SK-N-SH treated with all-trans-retinoic acid at 6 μM for 48 hours (cell line): ENCODE results near the gene BCKDHA.

Experiments
- ATAC-seq: fragments of 200-7000 bp; cut with Tn5 transposase; 3 replicates; pipeline ENCODE4 v1.9.1; 2020; ENCODE audit warnings: mild to moderate bottlenecking, moderate library complexity
- ARNTL ChIP-seq: fragments of 450-650 bp; formaldehyde crosslinking; IDR thresholded peaks from 2 replicates; pipeline ENCODE4 v1.5.0; 2020; ENCODE audit warnings: low read depth, mild to moderate bottlenecking, moderate library complexity, borderline replicate concordance
- BACH2 ChIP-seq: fragments of 250-450 bp; sonication (Bioruptor Pico); IDR thresholded peaks from 2 replicates; pipeline ENCODE4 v1.9.0; 2021; ENCODE audit warnings: mild to moderate bottlenecking, borderline replicate concordance
- CREB5 ChIP-seq: fragments of 250-450 bp; sonication (Bioruptor Pico); IDR thresholded peaks from 2 replicates; pipeline ENCODE4 v1.5.1; 2020; ENCODE audit warnings: low read depth, mild to moderate bottlenecking, moderate library complexity
- CSDC2 ChIP-seq: fragments of 250-450 bp; sonication (Bioruptor Pico); IDR thresholded peaks from 2 replicates; pipeline ENCODE4 v1.5.0; 2020; ENCODE audit warnings: mild to moderate bottlenecking, moderate library complexity
- ESRRG ChIP-seq: fragments of 250-450 bp; sonication (Bioruptor Pico); IDR thresholded peaks from 2 replicates; pipeline ENCODE4 v1.6.1; 2021; ENCODE audit warnings: mild to moderate bottlenecking
- ISL1 ChIP-seq: fragments of 250-450 bp; sonication (Bioruptor Pico); IDR thresholded peaks from 2 replicates; pipeline ENCODE4 v2.1.2; 2022; ENCODE audit warnings: mild to moderate bottlenecking, moderate library complexity
- OSR1 ChIP-seq: fragments of 250-450 bp; sonication (Bioruptor Pico); IDR thresholded peaks from 2 replicates; pipeline ENCODE4 v1.8.0; 2022; ENCODE audit warnings: moderate library complexity, mild to moderate bottlenecking, inconsistent platforms
- PATZ1 ChIP-seq: fragments of 250-450 bp; sonication (Bioruptor Pico); IDR thresholded peaks from 2 replicates; pipeline ENCODE4 v1.8.0; 2020; ENCODE audit warnings: mild to moderate bottlenecking, moderate library complexity, borderline replicate concordance
- PPARA ChIP-seq: fragments of 250-450 bp; sonication (Bioruptor Pico); IDR thresholded peaks from 2 replicates; pipeline ENCODE4 v1.5.0; 2020; ENCODE audit warnings: mild to moderate bottlenecking, borderline replicate concordance
- SNAI2 ChIP-seq: fragments of 250-450 bp; sonication (Bioruptor Pico); IDR thresholded peaks from 2 replicates; pipeline ENCODE4 v1.5.0; 2020; ENCODE audit warnings: mild to moderate bottlenecking, moderate library complexity
- TCF4 ChIP-seq: fragments of 250-450 bp; sonication (Bioruptor Pico); IDR thresholded peaks from 2 replicates; pipeline ENCODE4 v1.8.0; 2021; ENCODE audit warnings: mild to moderate bottlenecking, moderate library complexity, borderline replicate concordance
- TOX ChIP-seq: fragments of 250-450 bp; sonication (Bioruptor Pico); IDR thresholded peaks from 2 replicates; pipeline ENCODE4 v1.8.0; 2021; ENCODE audit warnings: mild to moderate bottlenecking, moderate library complexity, borderline replicate concordance
- ZC3H10 ChIP-seq: fragments of 250-450 bp; sonication (Bioruptor Pico); IDR thresholded peaks from 2 replicates; pipeline ENCODE4 v1.5.1; 2021; ENCODE audit warnings: mild to moderate bottlenecking, moderate library complexity
- ZFP3 ChIP-seq: fragments of 250-450 bp; sonication (Bioruptor Pico); IDR thresholded peaks from 2 replicates; pipeline ENCODE4 v1.5.0; 2020; ENCODE audit warnings: mild to moderate bottlenecking, moderate library complexity
- ZFP30 ChIP-seq: fragments of 450-650 bp; formaldehyde crosslinking; IDR thresholded peaks from 2 replicates; pipeline ENCODE4 v1.5.0; 2022; ENCODE audit warnings: mild to moderate bottlenecking, moderate library complexity
- ZNF565 ChIP-seq: fragments of 450-650 bp; formaldehyde crosslinking; conservative IDR thresholded peaks from 2 replicates; pipeline ENCODE4 v1.5.0; 2020; ENCODE audit warnings: low read depth, mild to moderate bottlenecking, moderate library complexity
- ZNF8 ChIP-seq: fragments of 450-650 bp; formaldehyde crosslinking; IDR thresholded peaks from 2 replicates; pipeline ENCODE4 v1.5.0; 2020; ENCODE audit warnings: mild to moderate bottlenecking, moderate library complexity
- TF ChIP-seq, protein P1 (sequence below): fragments of 250-450 bp; sonication (Bioruptor Pico); IDR thresholded peaks from 2 replicates; pipeline ENCODE4 v1.5.0; 2020; ENCODE audit warnings: mild to moderate bottlenecking, moderate library complexity
- TF ChIP-seq, protein P2 (sequence below): fragments of 250-450 bp; sonication (Bioruptor Pico); IDR thresholded peaks from 2 replicates; pipeline ENCODE4 v1.5.1; 2021; ENCODE audit warnings: mild to moderate bottlenecking, moderate library complexity

BCKDHA gene

GRCh38 chr19:41411968-41412265 lies 14.3 kb downstream of the BCKDHA start:
- TF ChIP-seq ZFP3 (CRISPR knock-in tag): 0 out of 2 replicates have a peak, but pooled peaks have one; percentile 59
- TF ChIP-seq BACH2 (CRISPR knock-in tag): no peak
- no peak for TF ChIP-seq ARNTL (CRISPR knock-in tag)
- TF ChIP-seq, all 23 proteins: peak for 1
- ATAC-seq: no peak

DNA sequence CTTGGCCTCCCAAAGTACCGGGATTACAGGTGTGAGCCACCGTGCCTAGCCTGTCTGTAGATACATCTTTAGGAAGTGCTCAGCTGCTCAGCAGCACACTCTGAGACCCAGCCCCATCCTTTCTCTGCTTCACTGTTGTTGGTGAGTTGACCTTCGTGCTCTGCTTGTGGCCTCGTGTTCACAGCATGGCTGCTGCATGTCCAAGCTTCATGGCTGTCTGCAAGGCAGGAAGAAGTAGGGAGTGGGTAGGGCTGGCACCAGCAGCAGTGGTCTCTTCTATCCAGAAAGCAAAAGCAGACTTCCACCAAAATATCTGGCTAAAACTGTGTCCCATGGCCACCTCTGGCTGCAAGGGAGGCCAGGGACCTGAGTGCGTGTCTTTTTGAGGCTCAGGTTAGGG lies 15.3 kb downstream of the BCKDHA start:
- no peak for TF ChIP-seq OSR1
- ATAC-seq: no peak

GRCh38 chr19:41413947-41414346 lies 16.3 kb downstream of the BCKDHA start:
- ATAC-seq: no peak
- TF ChIP-seq CREB5 (CRISPR knock-in tag): no peak
- TF ChIP-seq, protein P1, sequence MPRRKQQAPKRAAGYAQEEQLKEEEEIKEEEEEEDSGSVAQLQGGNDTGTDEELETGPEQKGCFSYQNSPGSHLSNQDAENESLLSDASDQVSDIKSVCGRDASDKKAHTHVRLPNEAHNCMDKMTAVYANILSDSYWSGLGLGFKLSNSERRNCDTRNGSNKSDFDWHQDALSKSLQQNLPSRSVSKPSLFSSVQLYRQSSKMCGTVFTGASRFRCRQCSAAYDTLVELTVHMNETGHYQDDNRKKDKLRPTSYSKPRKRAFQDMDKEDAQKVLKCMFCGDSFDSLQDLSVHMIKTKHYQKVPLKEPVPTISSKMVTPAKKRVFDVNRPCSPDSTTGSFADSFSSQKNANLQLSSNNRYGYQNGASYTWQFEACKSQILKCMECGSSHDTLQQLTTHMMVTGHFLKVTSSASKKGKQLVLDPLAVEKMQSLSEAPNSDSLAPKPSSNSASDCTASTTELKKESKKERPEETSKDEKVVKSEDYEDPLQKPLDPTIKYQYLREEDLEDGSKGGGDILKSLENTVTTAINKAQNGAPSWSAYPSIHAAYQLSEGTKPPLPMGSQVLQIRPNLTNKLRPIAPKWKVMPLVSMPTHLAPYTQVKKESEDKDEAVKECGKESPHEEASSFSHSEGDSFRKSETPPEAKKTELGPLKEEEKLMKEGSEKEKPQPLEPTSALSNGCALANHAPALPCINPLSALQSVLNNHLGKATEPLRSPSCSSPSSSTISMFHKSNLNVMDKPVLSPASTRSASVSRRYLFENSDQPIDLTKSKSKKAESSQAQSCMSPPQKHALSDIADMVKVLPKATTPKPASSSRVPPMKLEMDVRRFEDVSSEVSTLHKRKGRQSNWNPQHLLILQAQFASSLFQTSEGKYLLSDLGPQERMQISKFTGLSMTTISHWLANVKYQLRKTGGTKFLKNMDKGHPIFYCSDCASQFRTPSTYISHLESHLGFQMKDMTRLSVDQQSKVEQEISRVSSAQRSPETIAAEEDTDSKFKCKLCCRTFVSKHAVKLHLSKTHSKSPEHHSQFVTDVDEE (CRISPR knock-in tag): no peak
- no peak for TF ChIP-seq ZFP3 (CRISPR knock-in tag)
- no peak for TF ChIP-seq ZFP30 (CRISPR knock-in tag)
- no peak for TF ChIP-seq ZC3H10
- TF ChIP-seq TCF4 (CRISPR knock-in tag): no peak
- no peak for TF ChIP-seq ESRRG (CRISPR knock-in tag)
- no peak for TF ChIP-seq PPARA (CRISPR knock-in tag)
- TF ChIP-seq, protein P2, sequence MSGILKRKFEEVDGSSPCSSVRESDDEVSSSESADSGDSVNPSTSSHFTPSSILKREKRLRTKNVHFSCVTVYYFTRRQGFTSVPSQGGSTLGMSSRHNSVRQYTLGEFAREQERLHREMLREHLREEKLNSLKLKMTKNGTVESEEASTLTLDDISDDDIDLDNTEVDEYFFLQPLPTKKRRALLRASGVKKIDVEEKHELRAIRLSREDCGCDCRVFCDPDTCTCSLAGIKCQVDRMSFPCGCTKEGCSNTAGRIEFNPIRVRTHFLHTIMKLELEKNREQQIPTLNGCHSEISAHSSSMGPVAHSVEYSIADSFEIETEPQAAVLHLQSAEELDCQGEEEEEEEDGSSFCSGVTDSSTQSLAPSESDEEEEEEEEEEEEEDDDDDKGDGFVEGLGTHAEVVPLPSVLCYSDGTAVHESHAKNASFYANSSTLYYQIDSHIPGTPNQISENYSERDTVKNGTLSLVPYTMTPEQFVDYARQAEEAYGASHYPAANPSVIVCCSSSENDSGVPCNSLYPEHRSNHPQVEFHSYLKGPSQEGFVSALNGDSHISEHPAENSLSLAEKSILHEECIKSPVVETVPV (CRISPR knock-in tag): no peak
- TF ChIP-seq ISL1: no peak
- no peak for TF ChIP-seq PATZ1 (CRISPR knock-in tag)
- no peak for TF ChIP-seq ZNF8 (CRISPR knock-in tag)
- TF ChIP-seq BACH2 (CRISPR knock-in tag): no peak
- TF ChIP-seq ARNTL (CRISPR knock-in tag): no peak
- TF ChIP-seq OSR1: no peak

- TF ChIP-seq ISL1: no peak
- no peak for TF ChIP-seq ZNF565 (CRISPR knock-in tag)
- no peak for TF ChIP-seq CREB5 (CRISPR knock-in tag)
- TF ChIP-seq, protein P1 (CRISPR knock-in tag): no peak
- no peak for TF ChIP-seq ZFP30 (CRISPR knock-in tag)
- TF ChIP-seq OSR1: no peak
- TF ChIP-seq CSDC2: no peak
- no peak for TF ChIP-seq TOX (CRISPR knock-in tag)
- TF ChIP-seq, protein P2 (CRISPR knock-in tag): no peak
- no peak for TF ChIP-seq ZC3H10
- TF ChIP-seq SNAI2 (CRISPR knock-in tag): no peak
- no peak for TF ChIP-seq ARNTL (CRISPR knock-in tag)
- TF ChIP-seq PPARA (CRISPR knock-in tag): no peak
- no peak for TF ChIP-seq BACH2 (CRISPR knock-in tag)
- no peak for TF ChIP-seq ZNF8 (CRISPR knock-in tag)
- TF ChIP-seq TCF4 (CRISPR knock-in tag): no peak
- ATAC-seq: no peak
Observed at GRCh38 chr19:41414461-41414860, 16.8 kb downstream of the BCKDHA start.
